Activated naive CD8-positive, alpha-beta T cell treated with anti-CD3 and anti-CD28 coated beads, Interleukin-2, amount 50 U/mL, for 24 hours (primary cell): ENCODE results near the gene OR4C13.
"Not testable (repeated sequence)": the region's sequence is repeated elsewhere in the genome, so short reads cannot be mapped to it uniquely, and the experiment has no call there.

Source experiments
- ATAC-seq: fragments of 150-1000 bp; cut with Tn5 transposase; one replicate; pipeline ENCODE4 v1.10.0; 2021
- DNase-seq: peaks from one replicate; pipeline ENCODE4 v3.0.0; 2021
- H3K27ac Mint-ChIP-seq: one replicate; pipeline ENCODE4 v1.8.0; 2021; ENCODE audit warnings: mild to moderate bottlenecking, mixed read lengths
- H3K27me3 Mint-ChIP-seq: one replicate; pipeline ENCODE4 v1.8.0; 2021; ENCODE audit warnings: mixed read lengths
- H3K36me3 Mint-ChIP-seq: one replicate; pipeline ENCODE4 v1.8.0; 2021; ENCODE audit warnings: low read depth, mixed read lengths
- H3K4me1 Mint-ChIP-seq: one replicate; pipeline ENCODE4 v1.8.0; 2021; ENCODE audit warnings: mixed read lengths
- H3K4me3 Mint-ChIP-seq: one replicate; pipeline ENCODE4 v1.8.0; 2021; ENCODE audit warnings: mild to moderate bottlenecking, moderate library complexity, mixed read lengths
- H3K9me3 Mint-ChIP-seq: one replicate; pipeline ENCODE4 v1.8.0; 2021; ENCODE audit warnings: mixed read lengths

OR4C13 gene

GRCh38 chr11:49952091-49952490 is at the start of gene OR4C13:
Gene OR4C13 (plus strand): TSS chr11:49952391. CDS start chr11:49952423, 32 bp downstream.
- H3K27me3 Mint-ChIP-seq, result no peaks in the 10 kb centered on the region
- no peak for ATAC-seq
- no peaks in the 10 kb centered on the region for H3K4me1 Mint-ChIP-seq
- no peak within 1 kb of the TSS for H3K27ac Mint-ChIP-seq
- no peak for DNase-seq
- H3K9me3 Mint-ChIP-seq, result peaks cover 22% of the 10 kb centered on the region
- H3K36me3 Mint-ChIP-seq, result no peaks in the 10 kb centered on the region
- no peak within 1 kb of the TSS for H3K4me3 Mint-ChIP-seq

- H3K4me3 Mint-ChIP-seq, H3K27ac Mint-ChIP-seq, DNase-seq, H3K36me3 Mint-ChIP-seq, H3K4me1 Mint-ChIP-seq, H3K27me3 Mint-ChIP-seq, ATAC-seq: not testable (repeated sequence)
- peaks cover 21% of the 10 kb centered on the region for H3K9me3 Mint-ChIP-seq
Measured at GRCh38 chr11:49911516-49911915, 40.7 kb upstream of the OR4C13 start.

- ATAC-seq, H3K27me3 Mint-ChIP-seq, H3K36me3 Mint-ChIP-seq: not testable (repeated sequence)
Measured at GRCh38 chr11:49948701-49949100, 3.5 kb upstream of the OR4C13 start.

GRCh38 chr11:49973439-49973838 is 21.2 kb downstream of the OR4C13 start:
- not testable (repeated sequence) for ATAC-seq, DNase-seq

More at GRCh38 chr11:49948701-49949100, 3.5 kb upstream of the OR4C13 start:
- H3K9me3 Mint-ChIP-seq, result peaks cover 18% of the 10 kb centered on the region
- not testable (repeated sequence) for DNase-seq, H3K4me1 Mint-ChIP-seq, H3K27ac Mint-ChIP-seq, H3K4me3 Mint-ChIP-seq

GRCh38 chr11:49982435-49982834 is 30.2 kb downstream of the OR4C13 start, which contains the start of gene OR4C12:
Gene OR4C12 (minus strand): TSS chr11:49982535. CDS start chr11:49982501, 34 bp downstream.
- H3K27me3 Mint-ChIP-seq, H3K27ac Mint-ChIP-seq, H3K36me3 Mint-ChIP-seq, H3K4me1 Mint-ChIP-seq, ATAC-seq, DNase-seq, H3K4me3 Mint-ChIP-seq: not testable (repeated sequence)
- peaks cover 11% of the 10 kb centered on the region for H3K9me3 Mint-ChIP-seq

More at GRCh38 chr11:49973439-49973838, 21.2 kb downstream of the OR4C13 start:
- H3K9me3 Mint-ChIP-seq, H3K4me3 Mint-ChIP-seq, H3K27ac Mint-ChIP-seq, H3K4me1 Mint-ChIP-seq, H3K36me3 Mint-ChIP-seq, H3K27me3 Mint-ChIP-seq: not testable (repeated sequence)

- no peak overlapping the region for H3K27ac Mint-ChIP-seq
Measured at GRCh38 chr11:49995565-49995964, 43.4 kb downstream of the OR4C13 start.

More at GRCh38 chr11:49995565-49995964, 43.4 kb downstream of the OR4C13 start:
- no peaks in the 10 kb centered on the region for H3K4me1 Mint-ChIP-seq
- H3K4me3 Mint-ChIP-seq, result no peak overlapping the region
- ATAC-seq (no peak), DNase-seq (peak; percentile 29)
- H3K36me3 Mint-ChIP-seq, result no peaks in the 10 kb centered on the region
- peaks cover 6% of the 10 kb centered on the region for H3K9me3 Mint-ChIP-seq
- H3K27me3 Mint-ChIP-seq, result no peaks in the 10 kb centered on the region
